ENCODE measurements around the gene ALDH4A1. TPM values are rescaled to one million over a fixed set of nuclear protein-coding genes. Genes with fewer than 3 reads are reported as not detected.
A peak's percentile ranks its signal among the peaks of the same experiment; 100 is the strongest.

ALDH4A1 gene
- total and polyA plus RNA-seq, 10 of the 15 experiments (the other 5 are each of a cell fraction or from before 2014, with no cell fraction given): 0.06 to 25.5 (median 13.0) TPM

- ChIA-PET CTCF (interaction anchor here (0.5 kb wide), 1 partner anchor 658 kb away, joined by 3 read pairs; no protein-coding TSS in a partner anchor), POLR2A (interaction anchor here (1.0 kb wide), 1 partner anchor 12 kb away, joined by 3 read pairs; no protein-coding TSS in a partner anchor), SMC1A (ENCODE audit: uncharacterized antibody, unreplicated experiment) (interaction anchor here (1.0 kb wide), 1 partner anchor 18 kb away, joined by 3 read pairs; the partner anchor contains the start of gene IFFO2), RAD21 (ENCODE audit: unreplicated experiment) (interaction anchor here (0.9 kb wide), 1 partner anchor 13 kb away, joined by 4 read pairs; no protein-coding TSS in a partner anchor)
- FAIRE-seq (no peak), DNase-seq (ENCODE audit: low read depth, low spot score) (no peak), ATAC-seq (peak; percentile 29)
- 0% methylated on average over 2 of the region's 2 CpGs for WGBS (ENCODE audit: insufficient coverage, insufficient replicate concordance, low lambda C conversion rate, missing lambda C conversion rate)
- H3K9me3 ChIP-seq (replicated peaks; ENCODE audit: control insufficient read depth, insufficient read depth, low read length): no peaks in the 10 kb centered on the region
- peaks cover 5% of the 10 kb centered on the region; the same call in 1 of the 2 replicates for H3K4me1 ChIP-seq (ENCODE audit: control insufficient read depth, insufficient read depth, low read length)
- no peak overlapping the region for H3K4me2 ChIP-seq (ENCODE audit: control insufficient read depth, insufficient read depth)
- H4K20me1 ChIP-seq (ENCODE audit: control insufficient read depth, insufficient read depth): no peaks in the 10 kb centered on the region
- in situ Hi-C loops (cut with MboI): no loop called here
- no peaks in the 10 kb centered on the region; the same call in 1 of the 2 replicates for H3K79me2 ChIP-seq (ENCODE audit: control insufficient read depth, insufficient read depth, low read length)
- H2AFZ ChIP-seq (ENCODE audit: control insufficient read depth, low read depth, low read length): no peak overlapping the region
- H3K9ac ChIP-seq (ENCODE audit: control insufficient read depth, insufficient read depth, low read length): no peak overlapping the region
- no peaks in the 10 kb centered on the region for H3K36me3 ChIP-seq (ENCODE audit: control insufficient read depth in 2 of 2, insufficient read depth in 2 of 2, low read length in 1 of 2)
- H3K27ac ChIP-seq (ENCODE audit: control insufficient read depth, insufficient read depth): no peak overlapping the region
- no peaks in the 10 kb centered on the region for H3K27me3 ChIP-seq (replicated peaks in 1 of 2; ENCODE audit: control insufficient read depth in 2 of 2, insufficient read depth in 2 of 2, low read length in 1 of 2)
- intact Hi-C loops (cut with micrococcal nuclease; ENCODE audit: unreplicated experiment): no loop called here
- BruUV-seq (replicated peaks): no TSS peak
- H3K4me3 ChIP-seq: no peak overlapping the region
- TF ChIP-seq, protein P1, sequence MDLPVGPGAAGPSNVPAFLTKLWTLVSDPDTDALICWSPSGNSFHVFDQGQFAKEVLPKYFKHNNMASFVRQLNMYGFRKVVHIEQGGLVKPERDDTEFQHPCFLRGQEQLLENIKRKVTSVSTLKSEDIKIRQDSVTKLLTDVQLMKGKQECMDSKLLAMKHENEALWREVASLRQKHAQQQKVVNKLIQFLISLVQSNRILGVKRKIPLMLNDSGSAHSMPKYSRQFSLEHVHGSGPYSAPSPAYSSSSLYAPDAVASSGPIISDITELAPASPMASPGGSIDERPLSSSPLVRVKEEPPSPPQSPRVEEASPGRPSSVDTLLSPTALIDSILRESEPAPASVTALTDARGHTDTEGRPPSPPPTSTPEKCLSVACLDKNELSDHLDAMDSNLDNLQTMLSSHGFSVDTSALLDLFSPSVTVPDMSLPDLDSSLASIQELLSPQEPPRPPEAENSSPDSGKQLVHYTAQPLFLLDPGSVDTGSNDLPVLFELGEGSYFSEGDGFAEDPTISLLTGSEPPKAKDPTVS (IDR thresholded peaks at IDR 0.05; ENCODE audit: low read depth, low read length): no peak
- TF ChIP-seq KLF5 (IDR thresholded peaks at IDR 0.05; ENCODE audit: partially characterized antibody) (no peak), ZNF207 (IDR thresholded peaks at IDR 0.05; ENCODE audit: borderline replicate concordance) (no peak), ATF2 (IDR thresholded peaks at IDR 0.05; ENCODE audit: low read length) (no peak), SIN3A (IDR thresholded peaks at IDR 0.05; ENCODE audit: low read depth, low read length) (no peak), PBX3 (IDR thresholded peaks at IDR 0.05; ENCODE audit: insufficient replicate concordance, low read depth, low read length) (no peak), ZBTB40 (IDR thresholded peaks at IDR 0.05; ENCODE audit: borderline replicate concordance) (no peak), CREB1 (IDR thresholded peaks at IDR 0.05; ENCODE audit: low read depth) (no peak), ZNF274 (IDR thresholded peaks at IDR 0.05; ENCODE audit: insufficient read depth, insufficient read length) (no peak), RAD21 (IDR thresholded peaks at IDR 0.05; ENCODE audit: insufficient read depth, low read depth, low read length) (no peak), ZZZ3 (IDR thresholded peaks at IDR 0.05; ENCODE audit: control insufficient read depth, insufficient read length, low read depth) (no peak)
- TF ChIP-seq, protein P2, sequence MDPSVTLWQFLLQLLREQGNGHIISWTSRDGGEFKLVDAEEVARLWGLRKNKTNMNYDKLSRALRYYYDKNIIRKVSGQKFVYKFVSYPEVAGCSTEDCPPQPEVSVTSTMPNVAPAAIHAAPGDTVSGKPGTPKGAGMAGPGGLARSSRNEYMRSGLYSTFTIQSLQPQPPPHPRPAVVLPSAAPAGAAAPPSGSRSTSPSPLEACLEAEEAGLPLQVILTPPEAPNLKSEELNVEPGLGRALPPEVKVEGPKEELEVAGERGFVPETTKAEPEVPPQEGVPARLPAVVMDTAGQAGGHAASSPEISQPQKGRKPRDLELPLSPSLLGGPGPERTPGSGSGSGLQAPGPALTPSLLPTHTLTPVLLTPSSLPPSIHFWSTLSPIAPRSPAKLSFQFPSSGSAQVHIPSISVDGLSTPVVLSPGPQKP (IDR thresholded peaks at IDR 0.05; ENCODE audit: low read depth, low read length): no peak
- TF ChIP-seq, protein P3, sequence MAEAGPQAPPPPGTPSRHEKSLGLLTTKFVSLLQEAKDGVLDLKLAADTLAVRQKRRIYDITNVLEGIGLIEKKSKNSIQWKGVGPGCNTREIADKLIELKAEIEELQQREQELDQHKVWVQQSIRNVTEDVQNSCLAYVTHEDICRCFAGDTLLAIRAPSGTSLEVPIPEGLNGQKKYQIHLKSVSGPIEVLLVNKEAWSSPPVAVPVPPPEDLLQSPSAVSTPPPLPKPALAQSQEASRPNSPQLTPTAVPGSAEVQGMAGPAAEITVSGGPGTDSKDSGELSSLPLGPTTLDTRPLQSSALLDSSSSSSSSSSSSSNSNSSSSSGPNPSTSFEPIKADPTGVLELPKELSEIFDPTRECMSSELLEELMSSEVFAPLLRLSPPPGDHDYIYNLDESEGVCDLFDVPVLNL (IDR thresholded peaks at IDR 0.05; ENCODE audit: low read depth, low read length): no peak
Measured at GRCh38 chr1:18938707-18939070, 36.3 kb upstream of the ALDH4A1 start.
